Endothelial cell of umbilical vein (primary cell): ENCODE results near the gene MPPE1. TPM values are rescaled to one million over a fixed set of nuclear protein-coding genes. Genes with fewer than 3 reads are reported as not detected.

Experiments used
- BruUV-seq: library from RNA; stranded (reverse); fragments of 400-500 nt; replicated peaks from 2 replicates; lab custom pipeline; 2021; lab: Mats Ljungman, UMichigan
- CTCF ChIA-PET: fragments of 300-600, 350-600 bp; sonication (Branson Sonifier 250); formaldehyde crosslinking; loops from one replicate; lab custom pipeline; 2021; ENCODE audit warnings: antibody characterized with exemption, inconsistent platforms; lab: Charles Lee
- POLR2A ChIA-PET: fragments of 300-600, 350-600 bp; sonication (Branson Sonifier 250); formaldehyde crosslinking; loops from one replicate; lab custom pipeline; 2021; ENCODE audit warnings: antibody characterized with exemption, inconsistent platforms; lab: Charles Lee
- DNase-seq: peaks from one replicate; pipeline ENCODE4 v3.0.0-alpha.2; 2011; ENCODE audit warnings: low read depth, low spot score
- FAIRE-seq: peaks from 2 replicates; lab custom pipeline; 2011; peaks lifted over from hg19 to GRCh38; lab: Jason Lieb, UNC
- H2AFZ ChIP-seq: 2 replicates; pipeline ENCODE4 v1.6.0; 2012; ENCODE audit warnings: low read depth, low read length, control low read depth, inconsistent platforms
- H3K27ac ChIP-seq: 2 replicates; pipeline ENCODE4 v1.5.1; 2011; ENCODE audit warnings: low read depth, mild to moderate bottlenecking, control low read depth, low read length, moderate library complexity; ENCODE audit not compliant: insufficient read depth
- H3K27me3 ChIP-seq, 2 experiments: 2 replicates each; pipeline versions ENCODE4 v1.6.0 to v1.6.1; 2011; ENCODE audit warnings: low read length in 2 of 2, mixed read lengths in 1 of 2; ENCODE audit not compliant: control insufficient read depth in 2 of 2, insufficient read depth in 2 of 2
- H3K36me3 ChIP-seq, 2 experiments: 2 replicates in 1 of 2; 3 replicates in 1 of 2; pipeline ENCODE4 v1.5.1; 2011; ENCODE audit warnings: low read length in 2 of 2, mild to moderate bottlenecking in 1 of 2, moderate library complexity in 1 of 2; ENCODE audit not compliant: control insufficient read depth in 2 of 2, insufficient read depth in 2 of 2; ENCODE audit errors: extremely low read depth in 1 of 2
- H3K4me1 ChIP-seq: 3 replicates; pipeline ENCODE4 v1.5.1; 2011; ENCODE audit warnings: mild to moderate bottlenecking, low read length; ENCODE audit not compliant: control insufficient read depth, insufficient read depth; ENCODE audit errors: extremely low read depth
- H3K4me2 ChIP-seq: 2 replicates; pipeline ENCODE4 v1.6.1; 2011; ENCODE audit warnings: low read length, control low read depth, mixed read lengths; ENCODE audit not compliant: insufficient read depth
- H3K4me3 ChIP-seq, 3 experiments: fragments of 200-600 bp in 1 of 3; sonication (generic), shearing (Covaris generic) in 1 of 3; replicated peaks in 1 of 3; 2 replicates each; pipeline ENCODE4 v1.5.1; 2011 to 2016; ENCODE audit warnings: control low read depth in 3 of 3, low read length in 3 of 3, mild to moderate bottlenecking in 2 of 3, inconsistent platforms in 1 of 3, low read depth in 1 of 3, moderate library complexity in 1 of 3; ENCODE audit not compliant: insufficient read depth in 1 of 3
- H3K79me2 ChIP-seq: 2 replicates; pipeline ENCODE4 v1.6.0; 2012; ENCODE audit warnings: low read length, inconsistent platforms; ENCODE audit not compliant: control insufficient read depth, insufficient read depth
- H3K9ac ChIP-seq: replicated peaks from 2 replicates; pipeline ENCODE3; 2011; ENCODE audit warnings: low read length, control low read depth; ENCODE audit not compliant: insufficient read depth; ENCODE audit errors: extremely low read depth
- H3K9me1 ChIP-seq: replicated peaks from 3 replicates; pipeline ENCODE4 v1.6.0; 2011; ENCODE audit warnings: mild to moderate bottlenecking, low read length; ENCODE audit not compliant: control insufficient read depth, insufficient read depth; ENCODE audit errors: extremely low read depth
- H3K9me3 ChIP-seq: replicated peaks from 2 replicates; pipeline ENCODE4 v1.5.1; 2012; ENCODE audit warnings: low read length, inconsistent platforms; ENCODE audit not compliant: control insufficient read depth, insufficient read depth
- H4K20me1 ChIP-seq: replicated peaks from 2 replicates; pipeline ENCODE3; 2011; ENCODE audit warnings: mild to moderate bottlenecking, low read length; ENCODE audit not compliant: control insufficient read depth, insufficient read depth; ENCODE audit errors: extremely low read depth
- EZH2 ChIP-seq: IDR thresholded peaks from 2 replicates; pipeline ENCODE4 v1.6.1; 2012; ENCODE audit warnings: borderline replicate concordance, low read depth, mild to moderate bottlenecking, moderate library complexity, low read length, inconsistent platforms; ENCODE audit not compliant: severe bottlenecking
- FOS ChIP-seq: IDR thresholded peaks from 2 replicates; pipeline ENCODE4 v1.6.1; 2011; ENCODE audit warnings: mild to moderate bottlenecking, low read length, moderate library complexity, borderline replicate concordance; ENCODE audit not compliant: insufficient read depth
- GATA2 ChIP-seq: IDR thresholded peaks from 2 replicates; pipeline ENCODE4 v1.7.0; 2011; ENCODE audit warnings: low read depth, mild to moderate bottlenecking, moderate library complexity, mixed read lengths, low read length; ENCODE audit not compliant: insufficient read length, insufficient read depth
- JUN ChIP-seq: IDR thresholded peaks from 2 replicates; pipeline ENCODE4 v1.6.1; 2011; ENCODE audit warnings: borderline replicate concordance, low read depth; ENCODE audit not compliant: insufficient read length, insufficient read depth
- MYC ChIP-seq: IDR thresholded peaks from one replicate; pipeline ENCODE4 v1.6.1; 2011; ENCODE audit warnings: mild to moderate bottlenecking, low read depth, low read length
- POLR2A ChIP-seq: IDR thresholded peaks from 2 replicates; pipeline ENCODE4 v1.6.1; 2012; ENCODE audit warnings: low read depth, mild to moderate bottlenecking, control low read depth, low read length
- POLR2AphosphoS5 ChIP-seq: IDR thresholded peaks from 2 replicates; pipeline ENCODE4 v1.6.1; 2012; ENCODE audit warnings: low read depth, mild to moderate bottlenecking, control low read depth, low read length, moderate library complexity; ENCODE audit not compliant: insufficient read depth
- dilution Hi-C: fragments of 300-500 bp; cut with MboI; formaldehyde crosslinking; loops from one replicate; pipeline ENCODE4 v1.15.0; 2019; ENCODE audit warnings: low sequenced_read_pairs; ENCODE audit not compliant: extremely low pct_ligation_motif_present
- intact Hi-C: fragments of 100-400 bp; cut with micrococcal nuclease; formaldehyde crosslinking; loops from one replicate; pipeline ENCODE4 v1.10.0; 2022
- polyA plus RNA-seq, 4 experiments: library from polyadenylated mRNA; depleted of rRNA in 3 of 4; stranded (reverse) in 3 of 4; unstranded in 1 of 4; fragments of >200 nt; gene quantifications; 2 replicates each; pipeline versions ENCODE4 v1.2.1 to v1.2.3, GENCODE V29; 2011 to 2012; ENCODE audit warnings: missing spikeins in 1 of 4
- total RNA-seq: library from RNA; stranded (reverse); gene quantifications from 2 replicates; pipeline ENCODE4 v1.2.3, GENCODE V29; 2021
- TF ChIP-seq, protein P1 (sequence below), 2 donors: IDR thresholded peaks; 1 replicate in 1 of 2; 2 replicates in 1 of 2; pipeline ENCODE4 v1.5.1; 2011; ENCODE audit warnings: low read length in 2 of 2, mild to moderate bottlenecking in 2 of 2, moderate library complexity in 2 of 2, control low read depth in 1 of 2, inconsistent platforms in 1 of 2, low read depth in 1 of 2; ENCODE audit not compliant: insufficient read depth in 1 of 2; ENCODE audit errors: extremely low read depth in 1 of 2
- TF ChIP-seq, protein P2 (sequence below): IDR thresholded peaks from 2 replicates; pipeline ENCODE4 v1.6.1; 2011; ENCODE audit not compliant: insufficient read depth, insufficient read length

Gene MPPE1
- total and polyA plus RNA-seq, 2 donors (not counting 3 experiments of a cell fraction or from before 2014, with no cell fraction given): 13.4 to 30.6 TPM

DNA sequence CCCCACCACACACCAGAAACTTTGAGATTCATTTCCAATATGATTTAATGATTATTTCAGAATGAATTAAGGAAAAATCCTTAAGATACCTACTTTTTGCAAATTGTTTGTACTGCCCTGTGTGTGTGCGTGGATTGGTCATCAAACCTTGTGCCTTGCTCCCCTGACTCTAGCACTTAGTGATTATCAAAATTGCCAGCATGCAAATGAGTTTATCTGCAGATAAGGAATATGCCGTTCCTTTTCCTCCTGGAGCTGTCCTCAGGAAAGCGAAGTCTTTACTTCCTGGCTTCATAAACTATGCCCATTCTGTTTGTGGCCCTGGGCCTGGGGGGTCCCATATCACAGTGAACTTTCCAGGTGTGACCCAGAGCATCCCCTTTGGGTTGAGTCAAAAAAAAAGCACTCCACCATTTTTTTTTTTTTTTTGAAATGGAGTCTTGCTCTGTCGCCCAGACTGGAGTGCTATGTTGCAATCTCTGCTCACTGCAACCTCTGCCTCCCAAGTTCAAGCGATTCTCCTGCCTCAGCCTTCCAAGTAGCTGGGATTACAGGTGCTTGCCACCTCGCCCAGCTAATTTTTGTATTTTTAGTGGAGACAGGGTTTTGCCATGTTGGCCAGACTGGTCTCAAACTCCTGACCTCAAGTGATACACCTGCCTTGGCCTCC lies 45.5 kb downstream of the MPPE1 start:
- no TSS peak for BruUV-seq
- no peaks in the 10 kb centered on the region for H3K9me1 ChIP-seq
- H3K27me3 ChIP-seq: no peaks in the 10 kb centered on the region
- H3K9me3 ChIP-seq: no peaks in the 10 kb centered on the region
- no peaks in the 10 kb centered on the region for H3K79me2 ChIP-seq
- H3K9ac ChIP-seq: no peak overlapping the region
- dilution Hi-C loops: no loop called here
- intact Hi-C loops: no loop called here
- DNase-seq (no peak), FAIRE-seq (no peak)
- H4K20me1 ChIP-seq: no peaks in the 10 kb centered on the region
- H3K27ac ChIP-seq: no peak overlapping the region
- CTCF ChIA-PET: no interaction called here
- H3K4me1 ChIP-seq: peaks cover 22% of the 10 kb centered on the region
- no peak for TF ChIP-seq EZH2
- no peak for TF ChIP-seq JUN
- TF ChIP-seq, protein P1, sequence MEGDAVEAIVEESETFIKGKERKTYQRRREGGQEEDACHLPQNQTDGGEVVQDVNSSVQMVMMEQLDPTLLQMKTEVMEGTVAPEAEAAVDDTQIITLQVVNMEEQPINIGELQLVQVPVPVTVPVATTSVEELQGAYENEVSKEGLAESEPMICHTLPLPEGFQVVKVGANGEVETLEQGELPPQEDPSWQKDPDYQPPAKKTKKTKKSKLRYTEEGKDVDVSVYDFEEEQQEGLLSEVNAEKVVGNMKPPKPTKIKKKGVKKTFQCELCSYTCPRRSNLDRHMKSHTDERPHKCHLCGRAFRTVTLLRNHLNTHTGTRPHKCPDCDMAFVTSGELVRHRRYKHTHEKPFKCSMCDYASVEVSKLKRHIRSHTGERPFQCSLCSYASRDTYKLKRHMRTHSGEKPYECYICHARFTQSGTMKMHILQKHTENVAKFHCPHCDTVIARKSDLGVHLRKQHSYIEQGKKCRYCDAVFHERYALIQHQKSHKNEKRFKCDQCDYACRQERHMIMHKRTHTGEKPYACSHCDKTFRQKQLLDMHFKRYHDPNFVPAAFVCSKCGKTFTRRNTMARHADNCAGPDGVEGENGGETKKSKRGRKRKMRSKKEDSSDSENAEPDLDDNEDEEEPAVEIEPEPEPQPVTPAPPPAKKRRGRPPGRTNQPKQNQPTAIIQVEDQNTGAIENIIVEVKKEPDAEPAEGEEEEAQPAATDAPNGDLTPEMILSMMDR (IDR thresholded peaks at IDR 0.05; ENCODE audit: extremely low read depth in 1 of 2, insufficient read depth in 1 of 2, low read depth in 1 of 2, low read length in 2 of 2): no peak
- no peak for TF ChIP-seq FOS
- TF ChIP-seq, protein P2, sequence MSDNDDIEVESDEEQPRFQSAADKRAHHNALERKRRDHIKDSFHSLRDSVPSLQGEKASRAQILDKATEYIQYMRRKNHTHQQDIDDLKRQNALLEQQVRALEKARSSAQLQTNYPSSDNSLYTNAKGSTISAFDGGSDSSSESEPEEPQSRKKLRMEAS: no peak
- TF ChIP-seq POLR2A: no peak
- TF ChIP-seq GATA2: no peak
- TF ChIP-seq POLR2AphosphoS5: no peak
- no peak for TF ChIP-seq MYC
- H3K4me3 ChIP-seq: no peak overlapping the region
- no peak overlapping the region for H3K4me2 ChIP-seq
- H2AFZ ChIP-seq: no peak overlapping the region
- POLR2A ChIA-PET: no interaction called here
- H3K36me3 ChIP-seq: no peaks in the 10 kb centered on the region
